Naive thymus-derived CD8-positive, alpha-beta T cell (primary cell): ENCODE results near the gene ANKLE2. TPM values are rescaled to one million over a fixed set of nuclear protein-coding genes. Genes with fewer than 3 reads are reported as not detected.
"Not testable (repeated sequence)": the region's sequence is repeated elsewhere in the genome, so short reads cannot be mapped to it uniquely, and the experiment has no call there.

Experiments
- ATAC-seq, 2 donors: fragments of 150-1000 bp; cut with Tn5 transposase in 1 of 2; sonication (Bioruptor Pico), chemical (Tn5 transposase) in 1 of 2; 1 replicate in 1 of 2; 2 replicates in 1 of 2; pipeline ENCODE4 v1.10.0; 2021; ENCODE audit warnings: mild to moderate bottlenecking in 2 of 2, moderate library complexity in 2 of 2
- POLR2A ChIA-PET: fragments of 350-600 bp; sonication (Branson Sonifier 250); formaldehyde crosslinking; loops from one replicate; lab custom pipeline; 2021; ENCODE audit warnings: antibody characterized with exemption; lab: Charles Lee
- DNase-seq, 10 donors: peaks; one replicate each; pipeline versions ENCODE4 v3.0.0 to v3.0.0-alpha.2; 2020 to 2022
- H3K27ac Mint-ChIP-seq, 10 donors: one replicate each; pipeline ENCODE4 v1.8.0; 2020 to 2022; ENCODE audit warnings: mild to moderate bottlenecking in 10 of 10, mixed read lengths in 10 of 10, moderate library complexity in 4 of 10, inconsistent platforms in 1 of 10
- H3K27me3 Mint-ChIP-seq, 5 donors: one replicate each; pipeline ENCODE4 v1.8.0; 2021 to 2022; ENCODE audit warnings: mixed read lengths in 5 of 5
- H3K36me3 Mint-ChIP-seq, 3 donors: one replicate each; pipeline ENCODE4 v1.8.0; 2020 to 2022; ENCODE audit warnings: mixed read lengths in 3 of 3, mild to moderate bottlenecking in 2 of 3, inconsistent platforms in 1 of 3
- H3K4me1 Mint-ChIP-seq, 4 donors: one replicate each; pipeline ENCODE4 v1.8.0; 2021 to 2022; ENCODE audit warnings: mixed read lengths in 4 of 4
- H3K4me3 Mint-ChIP-seq, 10 donors: one replicate each; pipeline ENCODE4 v1.8.0; 2020 to 2022; ENCODE audit warnings: mild to moderate bottlenecking in 10 of 10, mixed read lengths in 10 of 10, moderate library complexity in 6 of 10, inconsistent platforms in 1 of 10
- H3K9me3 Mint-ChIP-seq, 9 donors: one replicate each; pipeline ENCODE4 v1.8.0; 2020 to 2022; ENCODE audit warnings: mixed read lengths in 9 of 9, mild to moderate bottlenecking in 3 of 9, inconsistent platforms in 1 of 9, moderate library complexity in 1 of 9
- polyA plus RNA-seq, 3 donors: library from polyadenylated mRNA; unstranded; fragments of 300-500 nt; fragmentation: Illumina TruSeq; gene quantifications; one replicate each; pipeline ENCODE4 v1.2.3, GENCODE V29; 2021
- total RNA-seq, 8 experiments: library from RNA in 2 of 8; stranded (reverse) in 2 of 8; gene quantifications; one replicate each; pipeline ENCODE4 v1.2.3 and lab custom pipeline; 2021 to 2026

The ANKLE2 gene
- total and polyA plus RNA-seq, 5 experiments from 2014 or later: 17.8 to 107 (median 32.1) TPM

DNA sequence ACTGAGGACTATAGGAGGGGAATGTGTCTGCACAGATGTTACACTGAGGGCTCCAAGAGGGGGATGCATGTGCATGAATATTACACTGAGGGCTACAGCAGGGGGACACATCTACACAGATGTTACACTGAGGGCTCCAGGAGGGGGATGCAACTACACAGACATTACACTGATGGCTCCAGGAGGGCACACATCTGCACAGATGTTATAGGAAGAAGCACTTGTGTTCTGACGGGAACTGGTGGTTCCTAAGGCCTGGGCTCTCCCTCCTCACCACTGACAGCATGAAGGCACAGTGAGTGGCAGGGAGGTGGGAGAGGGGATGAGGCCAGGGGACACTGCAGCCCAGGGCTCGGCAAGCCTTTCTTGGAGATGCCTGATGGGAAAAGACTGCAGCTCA lies 30.3 kb upstream of the ANKLE2 start:
- H3K4me3 Mint-ChIP-seq, H3K4me1 Mint-ChIP-seq, POLR2A ChIA-PET, ATAC-seq, H3K27me3 Mint-ChIP-seq, H3K9me3 Mint-ChIP-seq, DNase-seq: not testable (repeated sequence)
- Mint-ChIP-seq H3K27ac (peak overlapping the region in 2 of 10 donors; percentile 59 to 77), H3K36me3 (peaks cover 0 to 68% (median 15%) of the 10 kb centered on the region in 3 donors)

DNA sequence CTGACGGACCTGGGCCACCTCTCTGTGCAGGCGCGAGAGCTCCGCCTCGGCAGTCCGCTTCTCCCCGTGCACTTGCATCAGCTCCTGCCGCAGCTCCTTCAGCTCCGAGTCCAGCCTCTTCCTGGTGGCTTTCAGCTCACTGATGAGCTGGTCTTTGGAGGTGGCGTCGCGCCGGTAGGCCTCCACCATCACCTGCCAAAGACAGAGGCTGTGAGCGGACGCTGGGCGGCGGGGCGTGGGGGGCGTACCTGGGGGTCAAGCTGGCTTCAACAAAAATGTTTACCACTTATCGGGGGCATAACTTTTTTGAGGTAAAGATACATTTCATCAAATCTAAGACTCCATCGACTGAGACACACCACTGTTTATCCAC lies 27.5 kb upstream of the ANKLE2 start:
- POLR2A ChIA-PET: interaction anchor here (1.3 kb wide), 1 partner anchor 8 kb away, joined by 5 read pairs; no protein-coding TSS in a partner anchor
- DNase-seq: no peak

DNA sequence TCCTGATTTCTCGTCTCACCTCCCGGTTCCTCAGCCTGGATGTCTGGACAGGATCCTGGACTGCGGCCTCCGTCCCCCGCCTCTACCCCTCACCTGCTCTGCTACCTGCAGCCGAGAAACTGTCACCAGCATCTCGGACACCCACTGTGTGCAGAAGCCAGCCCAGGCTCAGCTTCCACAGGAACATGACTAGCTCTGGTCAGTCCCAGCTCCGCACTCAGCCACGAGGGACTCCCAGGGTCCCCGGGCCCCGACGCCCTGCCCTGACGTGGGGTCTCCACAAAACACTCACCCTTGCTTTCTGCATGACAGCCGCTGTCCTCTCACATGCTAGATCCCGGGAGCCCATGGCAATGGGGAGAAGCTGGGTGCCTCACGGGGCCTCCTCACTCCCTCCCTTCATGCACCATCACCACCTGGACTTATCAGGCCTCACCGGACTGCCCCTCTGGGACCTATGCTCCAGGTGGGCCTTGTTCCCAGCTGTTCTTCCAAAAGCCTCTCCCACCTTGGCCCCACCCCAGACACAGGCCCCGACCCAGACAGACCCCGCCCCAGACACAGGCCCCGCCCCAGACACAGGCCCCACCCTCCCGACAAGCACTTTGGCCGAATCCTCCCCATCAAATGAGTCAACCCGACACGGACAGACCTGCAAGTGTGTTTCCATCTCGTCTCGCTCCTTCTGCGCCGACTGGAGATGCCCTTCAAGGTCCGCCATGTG lies 26.9 kb upstream of the ANKLE2 start:
- ATAC-seq (no peak), DNase-seq (no peak)
- Mint-ChIP-seq H3K36me3 (peaks cover 6 to 67% (median 17%) of the 10 kb centered on the region in 3 donors), H3K4me3 (no peak overlapping the region), H3K27me3 (no peaks in the 10 kb centered on the region), H3K4me1 (peaks cover 0 to 11% (median 6%) of the 10 kb centered on the region in 4 donors), H3K9me3 (no peaks in the 10 kb centered on the region), H3K27ac (peak overlapping the region in 4 of 10 donors; percentile 41 to 82 (median 61))
- POLR2A ChIA-PET: interaction anchor here (1.3 kb wide), 1 partner anchor 9 kb away, joined by 5 read pairs; no protein-coding TSS in a partner anchor

More for the DNA sequence above, 27.5 kb upstream of the ANKLE2 start:
- Mint-ChIP-seq H3K4me3 (no peak overlapping the region), H3K36me3 (peaks cover 6 to 66% (median 17%) of the 10 kb centered on the region in 3 donors), H3K27ac (peak overlapping the region in 1 of 10 donors; percentile 65), H3K4me1 (peaks cover 0 to 11% (median 7%) of the 10 kb centered on the region in 4 donors), H3K27me3 (no peaks in the 10 kb centered on the region), H3K9me3 (no peaks in the 10 kb centered on the region)
- ATAC-seq: no peak

DNA sequence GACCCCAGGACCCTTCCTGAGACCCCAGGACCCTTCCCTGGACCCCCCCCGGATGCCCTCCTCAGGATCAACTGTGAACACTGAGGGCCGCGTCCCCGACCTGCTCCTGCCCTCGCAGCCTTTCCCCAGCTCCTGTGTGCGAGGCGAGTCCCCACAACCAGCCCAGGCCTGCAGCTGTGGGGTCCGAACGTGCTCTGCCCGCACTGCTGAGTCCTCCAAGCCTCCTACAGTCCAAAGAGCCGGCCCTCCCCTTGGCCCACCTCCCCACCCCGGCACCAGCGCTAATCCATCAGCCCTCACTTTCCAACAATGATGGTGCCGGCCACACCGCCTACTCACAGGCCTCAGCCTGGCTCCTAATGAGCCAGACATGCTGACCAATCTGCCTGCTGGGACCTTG lies 26.2 kb upstream of the ANKLE2 start:
- H3K4me1 Mint-ChIP-seq: peaks cover 0 to 11% (median 6%) of the 10 kb centered on the region in 4 donors
- H3K27ac Mint-ChIP-seq: peak overlapping the region in 5 of 10 donors; percentile 41 to 82 (median 63)
- DNase-seq (no peak), ATAC-seq (no peak)
- H3K9me3 Mint-ChIP-seq: no peaks in the 10 kb centered on the region
- H3K4me3 Mint-ChIP-seq: no peak overlapping the region
- POLR2A ChIA-PET: interaction anchor here (1.3 kb wide), 1 partner anchor 9 kb away, joined by 5 read pairs; no protein-coding TSS in a partner anchor
- no peaks in the 10 kb centered on the region for H3K27me3 Mint-ChIP-seq
- H3K36me3 Mint-ChIP-seq: peaks cover 6 to 74% (median 17%) of the 10 kb centered on the region in 3 donors

DNA sequence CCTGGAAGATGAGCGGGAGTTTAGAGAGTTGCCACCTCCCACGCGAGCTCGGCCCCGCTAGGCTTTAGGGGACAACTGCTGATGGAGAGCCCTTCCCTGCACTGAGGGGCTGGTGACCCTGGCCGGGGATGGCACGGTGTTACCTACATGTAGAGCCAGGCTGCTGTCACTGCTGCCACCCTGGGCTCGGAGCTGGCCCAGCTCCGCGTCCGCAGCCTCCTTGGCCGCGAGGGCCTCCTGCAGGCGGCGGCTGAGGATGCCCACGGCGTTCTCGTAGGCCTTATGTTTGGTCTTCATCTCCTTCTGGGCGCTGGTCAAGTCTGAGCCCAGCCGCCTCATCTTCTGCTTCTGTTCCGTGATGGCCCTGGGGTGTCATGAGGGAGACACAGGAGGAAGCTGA lies 24.6 kb upstream of the ANKLE2 start:
- Mint-ChIP-seq H3K27ac (peak overlapping the region in 1 of 10 donors; percentile 40), H3K27me3 (no peaks in the 10 kb centered on the region), H3K4me3 (no peak overlapping the region), H3K4me1 (peaks cover 0 to 8% (median 5%) of the 10 kb centered on the region in 4 donors), H3K36me3 (peaks cover 6 to 81% (median 17%) of the 10 kb centered on the region in 3 donors), H3K9me3 (no peaks in the 10 kb centered on the region)
- ATAC-seq: no peak
- POLR2A ChIA-PET: interaction anchor here (0.6 kb wide), 1 partner anchor 45 kb away, joined by 5 read pairs; no protein-coding TSS in a partner anchor
- no peak for DNase-seq

DNA sequence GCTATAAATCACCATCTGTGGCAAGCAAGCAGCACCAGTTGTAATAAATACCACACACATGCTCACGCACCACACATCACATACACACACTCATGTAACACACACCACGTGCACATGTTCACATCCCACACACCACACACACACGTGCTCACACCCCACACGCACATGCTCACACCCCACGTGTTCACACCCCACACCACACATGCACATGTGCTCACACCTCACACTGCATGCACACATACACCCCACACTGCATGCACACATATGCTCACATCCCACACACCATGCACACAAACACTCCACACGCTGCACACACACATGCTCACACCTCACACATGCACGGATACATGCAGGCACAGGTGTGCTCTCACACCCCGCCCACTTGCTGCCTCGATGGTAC lies 22.9 kb upstream of the ANKLE2 start:
- H3K4me3 Mint-ChIP-seq: no peak overlapping the region
- H3K4me1 Mint-ChIP-seq: peaks cover 0 to 8% (median 6%) of the 10 kb centered on the region in 4 donors
- no peak for ATAC-seq
- H3K27ac Mint-ChIP-seq: peak overlapping the region in 6 of 10 donors; percentile 8 to 83 (median 68)
- DNase-seq: no peak
- POLR2A ChIA-PET: no interaction called here
- peaks cover 6 to 82% (median 22%) of the 10 kb centered on the region in 3 donors for H3K36me3 Mint-ChIP-seq
- H3K9me3 Mint-ChIP-seq: no peaks in the 10 kb centered on the region
- no peaks in the 10 kb centered on the region for H3K27me3 Mint-ChIP-seq

DNA sequence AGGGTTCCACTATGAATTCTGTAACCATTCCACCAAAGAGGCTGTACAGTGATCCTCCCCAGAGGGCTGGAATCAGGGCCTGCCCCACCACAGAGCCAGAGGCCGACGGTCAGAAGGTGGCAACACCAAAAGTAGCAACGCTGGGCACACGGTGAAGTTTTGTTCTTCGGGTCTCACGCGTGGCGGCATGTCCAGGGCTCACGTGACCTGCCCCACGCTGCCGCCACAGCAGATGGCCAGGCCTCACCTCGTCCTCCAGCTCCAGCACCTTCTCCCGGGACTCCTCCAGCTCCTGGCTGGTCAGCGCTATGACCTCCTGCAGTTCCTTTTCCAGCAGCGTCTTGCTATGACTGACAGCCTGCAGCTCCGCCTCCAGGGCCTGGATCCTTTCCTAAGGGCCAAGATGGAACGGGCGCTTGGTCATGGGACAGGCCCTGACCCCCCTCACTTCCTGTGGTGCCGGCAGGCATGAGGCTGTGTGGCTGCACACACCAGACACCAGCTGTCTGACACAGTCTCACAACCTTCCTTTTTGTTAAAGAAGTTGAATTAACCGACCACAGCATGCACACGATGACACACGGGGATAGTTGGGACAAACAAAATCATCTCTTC lies 22.4 kb upstream of the ANKLE2 start:
- H3K27ac Mint-ChIP-seq: peak overlapping the region in 2 of 10 donors; percentile 8 to 83
- no peak overlapping the region for H3K4me3 Mint-ChIP-seq
- H3K9me3 Mint-ChIP-seq: no peaks in the 10 kb centered on the region
- peaks cover 6 to 82% (median 21%) of the 10 kb centered on the region in 3 donors for H3K36me3 Mint-ChIP-seq
- H3K27me3 Mint-ChIP-seq: no peaks in the 10 kb centered on the region
- POLR2A ChIA-PET: interaction anchor here (0.7 kb wide), 1 partner anchor 12 kb away, joined by 3 read pairs; no protein-coding TSS in a partner anchor
- DNase-seq: no peak
- ATAC-seq: no peak
- peaks cover 0 to 8% (median 6%) of the 10 kb centered on the region in 4 donors for H3K4me1 Mint-ChIP-seq

DNA sequence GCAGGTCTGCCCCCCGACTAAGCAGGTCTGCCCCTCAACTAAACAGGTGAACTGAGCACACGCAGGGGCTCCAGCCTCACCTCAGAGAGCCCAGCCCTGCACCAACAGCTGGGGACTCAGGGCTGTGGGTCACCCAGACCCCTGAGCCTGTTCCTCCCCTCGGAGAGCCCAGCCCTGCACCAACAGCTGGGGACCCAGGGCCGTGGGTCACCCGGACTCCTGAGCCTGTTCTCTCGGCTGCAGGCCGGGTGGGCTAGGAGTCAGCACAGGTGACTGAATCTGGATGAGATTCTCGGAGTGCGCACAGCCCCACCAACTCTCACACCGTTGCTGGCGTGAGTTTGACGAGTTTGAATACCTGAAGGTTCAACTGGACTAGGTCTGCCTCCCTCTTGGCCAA lies 20.3 kb upstream of the ANKLE2 start:
- Mint-ChIP-seq H3K27ac (peak overlapping the region in 1 of 10 donors; percentile 81), H3K36me3 (peaks cover 6 to 82% (median 20%) of the 10 kb centered on the region in 3 donors), H3K4me1 (peaks cover 0 to 5% (median under 1%) of the 10 kb centered on the region in 4 donors), H3K9me3 (no peaks in the 10 kb centered on the region), H3K4me3 (no peak overlapping the region), H3K27me3 (no peaks in the 10 kb centered on the region)
- DNase-seq: no peak
- POLR2A ChIA-PET: interaction anchor here (0.8 kb wide), 1 partner anchor 39 kb away, joined by 3 read pairs; no protein-coding TSS in a partner anchor
- ATAC-seq: no peak

DNA sequence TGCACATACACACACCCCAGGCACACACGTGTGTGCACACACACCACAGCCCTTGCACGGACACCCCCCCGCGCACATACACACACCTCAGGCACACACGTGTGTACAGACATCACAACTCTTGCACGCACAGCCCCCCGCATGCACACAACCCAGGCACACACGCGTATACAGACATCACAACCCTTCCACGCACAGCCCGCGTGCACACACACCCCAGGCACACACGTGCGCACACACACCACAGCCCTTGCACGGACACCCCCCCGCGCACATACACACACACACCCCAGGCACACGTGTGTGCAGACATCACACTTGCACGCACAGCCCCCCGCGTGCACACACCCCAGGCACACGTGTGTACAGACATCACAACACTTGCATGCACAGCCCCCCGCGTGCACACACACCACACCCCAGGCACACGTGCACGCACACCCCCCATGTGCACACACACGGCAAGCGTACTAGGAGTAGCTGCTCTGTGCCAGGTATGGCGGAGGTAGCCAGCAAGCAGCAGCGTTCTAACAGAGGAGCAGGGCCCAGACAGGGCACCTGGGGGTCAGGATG lies 18.2 kb upstream of the ANKLE2 start:
- no peak overlapping the region for H3K4me3 Mint-ChIP-seq
- no peaks in the 10 kb centered on the region for H3K27me3 Mint-ChIP-seq
- H3K4me1 Mint-ChIP-seq: peaks cover under 1 to 14% (median 5%) of the 10 kb centered on the region in 4 donors
- DNase-seq (no peak), ATAC-seq (no peak)
- H3K36me3 Mint-ChIP-seq: peaks cover 3 to 82% (median 21%) of the 10 kb centered on the region in 3 donors
- no peaks in the 10 kb centered on the region for H3K9me3 Mint-ChIP-seq
- POLR2A ChIA-PET: no interaction called here
- H3K27ac Mint-ChIP-seq: peak overlapping the region in 4 of 10 donors; percentile 29 to 65 (median 48)

DNA sequence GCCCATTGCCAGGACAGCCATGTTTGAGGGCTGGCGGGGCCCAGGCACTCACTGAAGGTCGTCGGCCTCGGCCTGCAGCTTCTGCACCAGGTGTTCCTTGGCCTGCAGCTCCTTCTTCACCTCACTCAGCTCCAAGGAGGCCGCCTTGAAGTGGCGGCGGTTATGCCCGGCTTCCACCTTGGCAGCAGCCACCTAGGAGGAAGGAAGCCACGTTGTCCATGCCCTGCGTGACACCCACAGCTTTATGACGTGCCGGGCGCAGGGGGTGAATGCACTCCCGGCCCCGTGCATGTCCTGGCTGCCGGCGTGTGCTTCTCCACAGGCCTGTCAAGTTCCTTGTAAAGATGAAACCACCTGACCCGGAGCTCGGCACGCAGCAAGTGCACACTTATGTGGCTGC lies 16.0 kb upstream of the ANKLE2 start:
- no peaks in the 10 kb centered on the region for H3K27me3 Mint-ChIP-seq
- peaks cover 11 to 32% (median 25%) of the 10 kb centered on the region in 4 donors for H3K4me1 Mint-ChIP-seq
- H3K36me3 Mint-ChIP-seq: peaks cover 0 to 78% (median 25%) of the 10 kb centered on the region in 3 donors

DNA sequence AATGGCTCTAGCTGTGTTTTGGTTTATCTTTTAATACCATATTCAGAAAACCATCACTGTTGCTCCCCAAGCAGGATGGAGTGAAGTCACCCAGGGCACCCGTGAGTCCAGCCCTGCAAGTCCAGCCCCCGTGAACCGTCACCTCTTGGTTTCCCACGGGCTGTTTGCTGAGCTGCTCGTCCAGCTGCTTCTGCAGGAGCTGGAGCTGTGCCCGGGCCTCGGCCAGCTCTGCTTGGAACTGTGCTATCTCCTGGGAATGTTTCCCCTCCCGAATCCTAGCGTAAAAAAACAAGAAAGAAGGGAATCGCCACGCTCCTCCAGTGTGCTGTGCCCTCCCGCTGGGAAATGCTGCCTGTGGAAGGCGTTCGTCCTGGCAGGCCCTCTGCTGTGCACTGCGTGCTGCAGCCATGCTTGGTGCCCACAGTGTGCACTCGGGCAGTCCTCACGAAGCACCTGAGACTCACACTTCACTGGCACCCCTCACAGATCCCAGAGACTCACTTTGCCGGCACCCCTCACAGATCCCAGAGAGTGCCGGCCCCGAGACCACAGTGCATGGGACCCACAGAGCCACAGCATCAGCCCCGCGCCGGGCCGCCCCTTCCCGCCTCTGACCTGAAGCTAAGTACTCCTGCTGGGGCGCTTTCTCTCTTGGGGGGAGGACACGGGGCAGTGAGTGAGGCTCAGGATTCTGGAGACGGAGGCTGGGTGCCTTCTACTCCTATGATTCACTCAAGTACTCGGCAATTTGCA lies 15.4 kb upstream of the ANKLE2 start:
- Mint-ChIP-seq H3K27me3 (no peaks in the 10 kb centered on the region), H3K4me1 (peaks cover 11 to 38% (median 29%) of the 10 kb centered on the region in 4 donors), H3K27ac (peak overlapping the region in 2 of 10 donors; percentile 54 to 80), H3K4me3 (no peak overlapping the region), H3K36me3 (peaks cover 0 to 74% (median 23%) of the 10 kb centered on the region in 3 donors), H3K9me3 (no peaks in the 10 kb centered on the region)
- POLR2A ChIA-PET: interaction anchor here (0.5 to 1.1 kb wide), 2 partner anchors 41 to 125 kb away, joined by 3 to 4 read pairs; no protein-coding TSS in a partner anchor
- ATAC-seq (no peak), DNase-seq (no peak)

More for the DNA sequence above, 16.0 kb upstream of the ANKLE2 start:
- Mint-ChIP-seq H3K9me3 (no peaks in the 10 kb centered on the region), H3K4me3 (no peak overlapping the region), H3K27ac (no peak overlapping the region)
- no peak for ATAC-seq
- DNase-seq: no peak
- POLR2A ChIA-PET: no interaction called here
